ENCODE data around the gene CNR1. TPM values are rescaled to one million over a fixed set of nuclear protein-coding genes. Genes with fewer than 3 reads are reported as not detected.

Gene CNR1
- total RNA-seq, 1 experiment from 2014 or later = 0.48 TPM

DNA sequence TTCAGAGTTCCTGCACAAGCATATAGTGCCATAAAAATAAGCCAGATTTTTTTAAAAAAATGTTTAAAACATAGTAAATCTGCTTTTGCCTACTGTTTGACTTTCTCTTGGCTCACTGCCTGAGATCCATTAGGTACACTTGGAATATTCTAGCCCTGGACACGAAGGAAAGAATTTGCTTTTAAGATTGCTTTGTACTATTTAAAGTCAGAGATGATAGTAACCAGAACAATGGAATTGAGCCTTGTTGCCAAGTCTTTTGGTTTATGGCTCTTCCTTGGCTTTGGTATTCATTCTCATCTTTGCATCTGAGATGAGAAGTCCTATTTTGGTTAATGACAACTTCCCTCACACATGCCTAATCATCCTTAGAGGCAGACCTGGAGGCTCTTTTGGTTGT, 32.4 kb downstream of the CNR1 start (continued):
- TF ChIP-seq, protein P1, sequence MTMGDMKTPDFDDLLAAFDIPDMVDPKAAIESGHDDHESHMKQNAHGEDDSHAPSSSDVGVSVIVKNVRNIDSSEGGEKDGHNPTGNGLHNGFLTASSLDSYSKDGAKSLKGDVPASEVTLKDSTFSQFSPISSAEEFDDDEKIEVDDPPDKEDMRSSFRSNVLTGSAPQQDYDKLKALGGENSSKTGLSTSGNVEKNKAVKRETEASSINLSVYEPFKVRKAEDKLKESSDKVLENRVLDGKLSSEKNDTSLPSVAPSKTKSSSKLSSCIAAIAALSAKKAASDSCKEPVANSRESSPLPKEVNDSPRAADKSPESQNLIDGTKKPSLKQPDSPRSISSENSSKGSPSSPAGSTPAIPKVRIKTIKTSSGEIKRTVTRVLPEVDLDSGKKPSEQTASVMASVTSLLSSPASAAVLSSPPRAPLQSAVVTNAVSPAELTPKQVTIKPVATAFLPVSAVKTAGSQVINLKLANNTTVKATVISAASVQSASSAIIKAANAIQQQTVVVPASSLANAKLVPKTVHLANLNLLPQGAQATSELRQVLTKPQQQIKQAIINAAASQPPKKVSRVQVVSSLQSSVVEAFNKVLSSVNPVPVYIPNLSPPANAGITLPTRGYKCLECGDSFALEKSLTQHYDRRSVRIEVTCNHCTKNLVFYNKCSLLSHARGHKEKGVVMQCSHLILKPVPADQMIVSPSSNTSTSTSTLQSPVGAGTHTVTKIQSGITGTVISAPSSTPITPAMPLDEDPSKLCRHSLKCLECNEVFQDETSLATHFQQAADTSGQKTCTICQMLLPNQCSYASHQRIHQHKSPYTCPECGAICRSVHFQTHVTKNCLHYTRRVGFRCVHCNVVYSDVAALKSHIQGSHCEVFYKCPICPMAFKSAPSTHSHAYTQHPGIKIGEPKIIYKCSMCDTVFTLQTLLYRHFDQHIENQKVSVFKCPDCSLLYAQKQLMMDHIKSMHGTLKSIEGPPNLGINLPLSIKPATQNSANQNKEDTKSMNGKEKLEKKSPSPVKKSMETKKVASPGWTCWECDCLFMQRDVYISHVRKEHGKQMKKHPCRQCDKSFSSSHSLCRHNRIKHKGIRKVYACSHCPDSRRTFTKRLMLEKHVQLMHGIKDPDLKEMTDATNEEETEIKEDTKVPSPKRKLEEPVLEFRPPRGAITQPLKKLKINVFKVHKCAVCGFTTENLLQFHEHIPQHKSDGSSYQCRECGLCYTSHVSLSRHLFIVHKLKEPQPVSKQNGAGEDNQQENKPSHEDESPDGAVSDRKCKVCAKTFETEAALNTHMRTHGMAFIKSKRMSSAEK (CRISPR knock-in tag; IDR thresholded peaks at IDR 0.05; ENCODE audit: borderline replicate concordance) = no peak
- TF ChIP-seq ZNF423 (CRISPR knock-in tag; IDR thresholded peaks at IDR 0.05) = no peak

DNA sequence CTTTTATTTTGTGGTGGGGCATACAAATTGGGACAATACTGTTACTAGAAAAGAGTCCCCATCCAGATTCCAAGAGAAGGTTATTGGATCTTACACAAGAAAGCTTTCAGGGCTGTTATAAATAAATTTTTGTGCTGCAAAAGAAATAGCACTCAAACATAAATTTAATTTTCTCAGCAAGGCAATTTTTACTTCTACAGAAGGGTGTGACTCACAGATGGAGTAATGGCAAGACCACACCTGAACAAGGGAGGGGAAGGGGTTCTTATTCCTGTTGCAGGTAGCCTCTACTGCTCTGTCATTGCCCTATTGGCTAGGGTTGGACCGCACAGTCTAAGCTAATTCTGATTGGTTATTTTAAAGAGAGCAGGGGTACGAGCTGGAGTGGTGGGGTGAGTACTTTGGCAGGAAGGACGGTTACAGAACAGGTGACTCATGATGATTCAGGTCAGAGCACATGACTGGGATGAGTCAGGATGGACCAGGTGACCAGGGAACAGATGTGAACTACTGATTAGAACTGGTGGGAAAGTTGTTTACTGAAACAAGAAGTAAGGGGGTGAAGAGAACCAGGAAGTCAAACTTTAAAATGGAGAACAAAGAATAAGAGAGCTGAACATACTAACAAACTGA, 41.1 kb downstream of the CNR1 start:
- Mint-ChIP-seq H3K27me3 (ENCODE audit: low read depth) (peaks cover 5% of the 10 kb centered on the region; the same call in 1 of the 2 replicates), H3K4me1 (peaks cover 31% of the 10 kb centered on the region), H3K27ac (no peak overlapping the region), H3K36me3 (peaks cover 17% of the 10 kb centered on the region), H3K9me3 (peaks cover 16% of the 10 kb centered on the region), H3K4me3 (no peak overlapping the region)
- ChIA-PET POLR2A (no interaction called here), CTCF (no interaction called here)
- no peak for TF ChIP-seq ELF4 (CRISPR knock-in tag; IDR thresholded peaks at IDR 0.05; ENCODE audit: low read depth)
- TF ChIP-seq, protein P2, sequence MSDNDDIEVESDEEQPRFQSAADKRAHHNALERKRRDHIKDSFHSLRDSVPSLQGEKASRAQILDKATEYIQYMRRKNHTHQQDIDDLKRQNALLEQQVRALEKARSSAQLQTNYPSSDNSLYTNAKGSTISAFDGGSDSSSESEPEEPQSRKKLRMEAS (CRISPR knock-in tag; IDR thresholded peaks at IDR 0.05) = no peak
- TF ChIP-seq CREB1 (CRISPR knock-in tag; IDR thresholded peaks at IDR 0.05) = no peak
- TF ChIP-seq, protein P3, sequence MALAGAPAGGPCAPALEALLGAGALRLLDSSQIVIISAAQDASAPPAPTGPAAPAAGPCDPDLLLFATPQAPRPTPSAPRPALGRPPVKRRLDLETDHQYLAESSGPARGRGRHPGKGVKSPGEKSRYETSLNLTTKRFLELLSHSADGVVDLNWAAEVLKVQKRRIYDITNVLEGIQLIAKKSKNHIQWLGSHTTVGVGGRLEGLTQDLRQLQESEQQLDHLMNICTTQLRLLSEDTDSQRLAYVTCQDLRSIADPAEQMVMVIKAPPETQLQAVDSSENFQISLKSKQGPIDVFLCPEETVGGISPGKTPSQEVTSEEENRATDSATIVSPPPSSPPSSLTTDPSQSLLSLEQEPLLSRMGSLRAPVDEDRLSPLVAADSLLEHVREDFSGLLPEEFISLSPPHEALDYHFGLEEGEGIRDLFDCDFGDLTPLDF (CRISPR knock-in tag; IDR thresholded peaks at IDR 0.05) = no peak
- TF ChIP-seq HMGA2 (CRISPR knock-in tag; IDR thresholded peaks at IDR 0.05) = no peak
- TF ChIP-seq, protein P4, sequence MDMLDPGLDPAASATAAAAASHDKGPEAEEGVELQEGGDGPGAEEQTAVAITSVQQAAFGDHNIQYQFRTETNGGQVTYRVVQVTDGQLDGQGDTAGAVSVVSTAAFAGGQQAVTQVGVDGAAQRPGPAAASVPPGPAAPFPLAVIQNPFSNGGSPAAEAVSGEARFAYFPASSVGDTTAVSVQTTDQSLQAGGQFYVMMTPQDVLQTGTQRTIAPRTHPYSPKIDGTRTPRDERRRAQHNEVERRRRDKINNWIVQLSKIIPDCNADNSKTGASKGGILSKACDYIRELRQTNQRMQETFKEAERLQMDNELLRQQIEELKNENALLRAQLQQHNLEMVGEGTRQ (CRISPR knock-in tag; IDR thresholded peaks at IDR 0.05) = no peak
- TF ChIP-seq, protein P5, sequence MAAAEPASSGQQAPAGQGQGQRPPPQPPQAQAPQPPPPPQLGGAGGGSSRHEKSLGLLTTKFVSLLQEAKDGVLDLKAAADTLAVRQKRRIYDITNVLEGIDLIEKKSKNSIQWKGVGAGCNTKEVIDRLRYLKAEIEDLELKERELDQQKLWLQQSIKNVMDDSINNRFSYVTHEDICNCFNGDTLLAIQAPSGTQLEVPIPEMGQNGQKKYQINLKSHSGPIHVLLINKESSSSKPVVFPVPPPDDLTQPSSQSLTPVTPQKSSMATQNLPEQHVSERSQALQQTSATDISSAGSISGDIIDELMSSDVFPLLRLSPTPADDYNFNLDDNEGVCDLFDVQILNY (CRISPR knock-in tag; IDR thresholded peaks at IDR 0.05) = no peak
- TF ChIP-seq, protein P6, sequence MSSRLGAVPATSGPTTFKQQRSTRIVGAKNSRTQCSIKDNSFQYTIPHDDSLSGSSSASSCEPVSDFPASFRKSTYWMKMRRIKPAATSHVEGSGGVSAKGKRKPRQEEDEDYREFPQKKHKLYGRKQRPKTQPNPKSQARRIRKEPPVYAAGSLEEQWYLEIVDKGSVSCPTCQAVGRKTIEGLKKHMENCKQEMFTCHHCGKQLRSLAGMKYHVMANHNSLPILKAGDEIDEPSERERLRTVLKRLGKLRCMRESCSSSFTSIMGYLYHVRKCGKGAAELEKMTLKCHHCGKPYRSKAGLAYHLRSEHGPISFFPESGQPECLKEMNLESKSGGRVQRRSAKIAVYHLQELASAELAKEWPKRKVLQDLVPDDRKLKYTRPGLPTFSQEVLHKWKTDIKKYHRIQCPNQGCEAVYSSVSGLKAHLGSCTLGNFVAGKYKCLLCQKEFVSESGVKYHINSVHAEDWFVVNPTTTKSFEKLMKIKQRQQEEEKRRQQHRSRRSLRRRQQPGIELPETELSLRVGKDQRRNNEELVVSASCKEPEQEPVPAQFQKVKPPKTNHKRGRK (CRISPR knock-in tag; IDR thresholded peaks at IDR 0.05; ENCODE audit: borderline replicate concordance) = no peak
- TF ChIP-seq, protein P7, sequence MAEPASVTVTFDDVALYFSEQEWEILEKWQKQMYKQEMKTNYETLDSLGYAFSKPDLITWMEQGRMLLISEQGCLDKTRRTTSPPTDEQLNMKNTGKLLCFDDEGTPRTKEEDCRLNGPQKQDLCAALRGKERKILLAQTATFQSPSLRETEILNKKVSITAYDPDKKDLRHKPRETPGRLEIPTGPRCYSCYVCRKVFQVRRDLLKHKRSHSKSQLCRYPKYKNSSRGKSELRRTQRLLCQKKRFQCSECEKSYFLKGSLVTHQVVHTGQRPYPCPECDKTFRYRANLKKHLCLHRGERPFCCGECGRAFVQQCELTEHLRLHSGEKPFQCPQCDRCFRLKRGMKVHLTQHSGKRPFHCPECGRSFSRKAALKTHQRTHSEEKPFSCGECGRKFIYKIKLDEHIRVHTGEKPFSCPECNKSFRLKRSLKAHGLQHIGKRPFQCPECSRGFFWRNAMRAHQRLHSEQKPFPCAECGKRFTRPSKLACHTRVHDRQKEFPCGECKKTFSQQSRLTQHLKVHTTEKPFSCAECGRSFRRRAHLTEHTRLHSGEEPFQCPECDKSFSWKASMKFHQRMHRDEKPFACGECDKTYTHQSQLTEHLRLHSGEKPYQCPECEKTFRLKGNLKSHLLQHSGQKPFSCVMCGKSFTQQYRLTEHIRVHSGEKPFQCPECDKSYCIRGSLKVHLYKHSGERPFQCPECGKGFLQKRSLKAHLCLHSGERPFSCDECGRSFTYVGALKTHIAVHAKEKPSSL (CRISPR knock-in tag; conservative IDR thresholded peaks at IDR 0.05) = no peak
- TF ChIP-seq, protein P8, sequence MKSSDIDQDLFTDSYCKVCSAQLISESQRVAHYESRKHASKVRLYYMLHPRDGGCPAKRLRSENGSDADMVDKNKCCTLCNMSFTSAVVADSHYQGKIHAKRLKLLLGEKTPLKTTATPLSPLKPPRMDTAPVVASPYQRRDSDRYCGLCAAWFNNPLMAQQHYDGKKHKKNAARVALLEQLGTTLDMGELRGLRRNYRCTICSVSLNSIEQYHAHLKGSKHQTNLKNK (CRISPR knock-in tag; IDR thresholded peaks at IDR 0.05) = no peak
- TF ChIP-seq, protein P9, sequence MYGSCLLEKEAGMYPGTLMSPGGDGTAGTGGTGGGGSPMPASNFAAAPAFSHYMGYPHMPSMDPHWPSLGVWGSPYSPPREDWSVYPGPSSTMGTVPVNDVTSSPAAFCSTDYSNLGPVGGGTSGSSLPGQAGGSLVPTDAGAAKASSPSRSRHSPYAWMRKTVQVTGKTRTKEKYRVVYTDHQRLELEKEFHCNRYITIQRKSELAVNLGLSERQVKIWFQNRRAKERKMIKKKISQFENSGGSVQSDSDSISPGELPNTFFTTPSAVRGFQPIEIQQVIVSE (CRISPR knock-in tag; IDR thresholded peaks at IDR 0.05; ENCODE audit: borderline replicate concordance) = no peak
- TF ChIP-seq, protein P10, sequence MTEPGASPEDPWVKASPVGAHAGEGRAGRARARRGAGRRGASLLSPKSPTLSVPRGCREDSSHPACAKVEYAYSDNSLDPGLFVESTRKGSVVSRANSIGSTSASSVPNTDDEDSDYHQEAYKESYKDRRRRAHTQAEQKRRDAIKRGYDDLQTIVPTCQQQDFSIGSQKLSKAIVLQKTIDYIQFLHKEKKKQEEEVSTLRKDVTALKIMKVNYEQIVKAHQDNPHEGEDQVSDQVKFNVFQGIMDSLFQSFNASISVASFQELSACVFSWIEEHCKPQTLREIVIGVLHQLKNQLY (CRISPR knock-in tag; IDR thresholded peaks at IDR 0.05) = no peak
- DNase-seq (ENCODE audit: low spot score) (no peak), ATAC-seq (no peak)

Data from WTC11 (cell line).